OCI-LY7 (cell line): Measurements from ENCODE around the gene KLF13.

Experiments used
- EZH2phosphoT487 ChIP-seq: fragments of 200-600 bp; sonication (generic); IDR thresholded peaks from 2 replicates; pipeline ENCODE4 v1.6.1; 2018; ENCODE audit warnings: low read depth, borderline replicate concordance, mild to moderate bottlenecking, mixed run types, antibody characterized with exemption, low read length, moderate library complexity, mixed read lengths
- TF ChIP-seq, protein P1 (sequence below): fragments of 200-600 bp; sonication (generic); conservative IDR thresholded peaks from 2 replicates; pipeline ENCODE4 v1.5.1; 2014; ENCODE audit warnings: mild to moderate bottlenecking, antibody characterized with exemption, low read length, moderate library complexity, mixed read lengths

DNA sequence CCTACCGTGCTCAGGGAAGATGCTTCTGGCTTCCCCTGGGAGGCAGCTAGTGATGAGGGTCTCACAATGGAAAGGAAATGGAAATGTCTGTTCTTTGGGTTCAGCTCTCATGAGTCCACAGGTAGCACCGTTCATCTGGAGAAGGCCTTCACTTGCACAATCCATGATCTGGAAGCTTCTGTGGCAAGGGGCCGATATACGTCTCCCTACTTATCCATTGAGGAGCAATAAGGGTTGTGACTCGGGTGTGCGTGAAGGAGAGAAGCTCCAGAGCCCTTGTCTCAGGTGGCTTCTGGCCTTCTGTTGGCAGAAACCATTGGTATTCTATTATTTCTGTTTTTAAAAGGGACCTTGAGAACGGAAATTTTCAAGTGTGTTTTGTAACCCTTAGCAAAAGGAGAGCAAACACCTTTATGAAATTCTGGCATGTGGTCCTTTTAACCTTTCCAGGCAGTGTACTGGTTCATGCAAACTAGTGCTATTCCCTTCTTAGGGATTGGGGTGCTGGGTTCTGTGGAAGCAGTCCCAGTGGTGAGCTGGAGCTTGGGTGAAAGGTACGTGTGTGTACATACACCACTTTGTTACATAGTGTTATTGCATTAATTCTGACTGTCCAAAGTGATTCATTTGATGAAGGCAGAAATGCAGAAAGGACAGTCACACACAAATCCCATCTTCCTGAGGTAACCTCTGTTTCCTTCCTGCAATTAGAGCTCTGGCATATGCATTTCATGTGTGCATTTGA is 32.5 kb downstream of the KLF13 start:
- TF ChIP-seq, protein P1, sequence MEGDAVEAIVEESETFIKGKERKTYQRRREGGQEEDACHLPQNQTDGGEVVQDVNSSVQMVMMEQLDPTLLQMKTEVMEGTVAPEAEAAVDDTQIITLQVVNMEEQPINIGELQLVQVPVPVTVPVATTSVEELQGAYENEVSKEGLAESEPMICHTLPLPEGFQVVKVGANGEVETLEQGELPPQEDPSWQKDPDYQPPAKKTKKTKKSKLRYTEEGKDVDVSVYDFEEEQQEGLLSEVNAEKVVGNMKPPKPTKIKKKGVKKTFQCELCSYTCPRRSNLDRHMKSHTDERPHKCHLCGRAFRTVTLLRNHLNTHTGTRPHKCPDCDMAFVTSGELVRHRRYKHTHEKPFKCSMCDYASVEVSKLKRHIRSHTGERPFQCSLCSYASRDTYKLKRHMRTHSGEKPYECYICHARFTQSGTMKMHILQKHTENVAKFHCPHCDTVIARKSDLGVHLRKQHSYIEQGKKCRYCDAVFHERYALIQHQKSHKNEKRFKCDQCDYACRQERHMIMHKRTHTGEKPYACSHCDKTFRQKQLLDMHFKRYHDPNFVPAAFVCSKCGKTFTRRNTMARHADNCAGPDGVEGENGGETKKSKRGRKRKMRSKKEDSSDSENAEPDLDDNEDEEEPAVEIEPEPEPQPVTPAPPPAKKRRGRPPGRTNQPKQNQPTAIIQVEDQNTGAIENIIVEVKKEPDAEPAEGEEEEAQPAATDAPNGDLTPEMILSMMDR: no peak
- TF ChIP-seq EZH2phosphoT487: no peak
